ENCODE data around the gene VTCN1. TPM values are rescaled to one million over a fixed set of nuclear protein-coding genes. Genes with fewer than 3 reads are reported as not detected.
"Not testable (repeated sequence)": the region's sequence is repeated elsewhere in the genome, so short reads cannot be mapped to it uniquely, and the experiment has no call there.

VTCN1 gene, protein sequence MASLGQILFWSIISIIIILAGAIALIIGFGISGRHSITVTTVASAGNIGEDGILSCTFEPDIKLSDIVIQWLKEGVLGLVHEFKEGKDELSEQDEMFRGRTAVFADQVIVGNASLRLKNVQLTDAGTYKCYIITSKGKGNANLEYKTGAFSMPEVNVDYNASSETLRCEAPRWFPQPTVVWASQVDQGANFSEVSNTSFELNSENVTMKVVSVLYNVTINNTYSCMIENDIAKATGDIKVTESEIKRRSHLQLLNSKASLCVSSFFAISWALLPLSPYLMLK
- total RNA-seq = not detected

DNA sequence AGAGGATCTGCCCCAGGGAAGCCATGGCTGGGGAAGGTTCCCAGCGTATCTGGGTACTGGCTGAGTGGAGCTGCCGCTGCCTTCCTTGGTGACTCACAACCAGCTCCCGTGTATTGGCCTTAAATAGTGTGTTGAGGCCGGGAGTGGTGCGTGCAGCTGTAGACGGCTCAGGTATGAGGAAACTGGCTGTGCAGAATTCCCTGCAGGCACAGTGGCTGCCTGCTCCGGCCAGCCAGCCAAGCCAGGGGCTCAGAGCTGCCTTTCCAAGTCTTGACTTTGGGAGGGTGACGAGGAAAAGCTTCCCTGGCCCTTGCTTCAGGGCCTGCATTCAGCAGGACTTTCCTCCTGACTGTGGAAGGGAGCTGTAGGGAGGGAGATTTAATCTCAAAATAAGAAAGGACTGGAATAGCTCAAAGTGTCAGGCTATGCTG, at the start of gene VTCN1:
TSS of gene VTCN1 (minus strand) at position 97 of the 431 bp plus-strand sequence. CDS start at position 25, 72 bp downstream.
- H3K27ac ChIP-seq (ENCODE audit: low read depth, low read length) = no peak within 1 kb of the TSS
- peaks cover 0 to under 1% (median 0%) of the 10 kb centered on the region in 3 donors for H3K4me1 ChIP-seq (ENCODE audit: control insufficient read depth in 3 of 3, insufficient read depth in 3 of 3, low read length in 3 of 3)
- H3K36me3 ChIP-seq (ENCODE audit: control insufficient read depth in 3 of 3, insufficient read depth in 3 of 3, low read length in 3 of 3) = no peaks in the 10 kb centered on the region
- H3K27me3 ChIP-seq (ENCODE audit: control insufficient read depth in 3 of 3, insufficient read depth in 3 of 3, low read length in 3 of 3) = peaks cover 0 to 5% (median 3%) of the 10 kb centered on the region in 3 donors
- no peak within 1 kb of the TSS for H3K9ac ChIP-seq (ENCODE audit: low read depth in 1 of 3, low read length in 3 of 3)
- H3K9me3 ChIP-seq (ENCODE audit: control insufficient read depth in 3 of 3, low read length in 3 of 3) = no peaks in the 10 kb centered on the region
- H3K4me3 ChIP-seq (ENCODE audit: low read length in 3 of 3) = no peak within 1 kb of the TSS

DNA sequence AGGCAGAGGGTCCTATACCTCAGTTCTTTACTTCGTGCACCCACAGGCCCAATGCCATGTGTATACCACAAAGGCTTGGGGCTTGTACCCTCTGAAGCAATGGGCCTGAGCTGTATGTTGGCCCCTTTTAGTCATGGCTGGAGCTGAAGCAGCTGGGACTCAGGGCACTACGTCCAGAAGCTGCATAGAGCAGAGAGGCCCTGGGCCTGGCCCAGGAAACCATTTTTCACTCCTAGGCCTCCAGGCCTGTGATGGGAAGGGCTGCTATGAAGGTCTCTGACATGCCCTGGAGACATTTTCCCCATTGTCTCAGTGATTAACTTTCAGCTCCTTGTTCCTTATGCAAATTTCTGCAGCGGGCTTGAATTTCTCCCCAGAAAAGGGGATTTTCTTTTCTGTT, 48.1 kb upstream of the VTCN1 start:
- no peaks in the 10 kb centered on the region for H3K36me3 ChIP-seq (ENCODE audit: control insufficient read depth in 3 of 3, insufficient read depth in 3 of 3, low read length in 3 of 3)
- H3K9ac ChIP-seq (ENCODE audit: low read depth in 1 of 3, low read length in 3 of 3) = no peak overlapping the region
- no peaks in the 10 kb centered on the region for H3K27me3 ChIP-seq (ENCODE audit: control insufficient read depth in 3 of 3, insufficient read depth in 3 of 3, low read length in 3 of 3)
- no peaks in the 10 kb centered on the region for H3K9me3 ChIP-seq (ENCODE audit: control insufficient read depth in 3 of 3, low read length in 3 of 3)
- no peaks in the 10 kb centered on the region for H3K4me1 ChIP-seq (ENCODE audit: control insufficient read depth in 3 of 3, insufficient read depth in 3 of 3, low read length in 3 of 3)
- no peak overlapping the region for H3K27ac ChIP-seq (ENCODE audit: low read depth, low read length)
- H3K4me3 ChIP-seq (ENCODE audit: low read length in 3 of 3) = no peak overlapping the region

DNA sequence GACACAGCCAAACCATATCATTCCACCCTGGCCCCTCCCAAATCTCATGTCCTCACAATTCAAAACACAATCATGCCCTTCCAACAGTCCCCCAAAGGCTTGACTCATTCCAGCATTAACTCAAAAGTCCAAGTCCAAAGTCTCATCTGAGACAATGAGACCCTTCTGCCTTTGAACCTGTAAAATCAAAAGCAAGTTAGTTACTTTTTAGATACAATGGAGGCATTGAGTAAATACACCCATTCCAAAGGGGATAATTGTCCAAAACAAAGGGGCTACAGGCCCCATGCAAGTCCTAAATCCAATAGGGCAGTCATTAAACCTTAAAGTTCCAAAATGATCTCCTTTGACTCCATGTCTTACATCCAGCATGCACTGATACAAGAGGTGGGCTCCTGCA, 47.3 kb upstream of the VTCN1 start:
- not testable (repeated sequence) for H3K4me3 ChIP-seq (ENCODE audit: low read length in 3 of 3); H3K9me3 ChIP-seq (ENCODE audit: control insufficient read depth in 3 of 3, low read length in 3 of 3); H3K36me3 ChIP-seq (ENCODE audit: control insufficient read depth in 3 of 3, insufficient read depth in 3 of 3, low read length in 3 of 3); H3K27me3 ChIP-seq (ENCODE audit: control insufficient read depth in 3 of 3, insufficient read depth in 3 of 3, low read length in 3 of 3); H3K4me1 ChIP-seq (ENCODE audit: control insufficient read depth in 3 of 3, insufficient read depth in 3 of 3, low read length in 3 of 3); H3K27ac ChIP-seq (ENCODE audit: low read depth, low read length); H3K9ac ChIP-seq (ENCODE audit: low read depth in 1 of 3, low read length in 3 of 3)

DNA sequence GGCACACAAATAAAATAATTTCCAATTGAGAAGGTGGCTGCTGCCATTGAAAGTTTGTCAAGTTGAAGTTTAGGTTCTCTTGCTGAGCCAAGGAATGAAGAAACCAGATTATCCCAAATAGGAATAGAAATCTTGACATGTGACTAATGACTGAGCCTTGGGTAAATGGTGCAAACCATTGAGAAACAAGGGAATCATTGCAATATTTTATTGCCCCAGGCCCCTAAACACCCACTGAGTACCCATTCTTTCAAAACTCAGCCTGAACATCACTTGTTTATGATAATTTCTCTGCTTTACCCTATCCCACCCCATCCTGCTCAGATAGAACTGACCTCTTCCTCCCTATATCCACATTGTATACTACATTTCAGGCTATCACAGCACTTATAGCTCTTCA, 46.6 kb upstream of the VTCN1 start:
- Histone ChIP-seq H3K27ac (ENCODE audit: low read depth, low read length) (no peak overlapping the region), H3K27me3 (ENCODE audit: control insufficient read depth in 3 of 3, insufficient read depth in 3 of 3, low read length in 3 of 3) (no peaks in the 10 kb centered on the region), H3K4me1 (ENCODE audit: control insufficient read depth in 3 of 3, insufficient read depth in 3 of 3, low read length in 3 of 3) (no peaks in the 10 kb centered on the region), H3K9ac (ENCODE audit: low read depth in 1 of 3, low read length in 3 of 3) (no peak overlapping the region), H3K4me3 (ENCODE audit: low read length in 3 of 3) (no peak overlapping the region), H3K9me3 (ENCODE audit: control insufficient read depth in 3 of 3, low read length in 3 of 3) (no peaks in the 10 kb centered on the region), H3K36me3 (ENCODE audit: control insufficient read depth in 3 of 3, insufficient read depth in 3 of 3, low read length in 3 of 3) (no peaks in the 10 kb centered on the region)

DNA sequence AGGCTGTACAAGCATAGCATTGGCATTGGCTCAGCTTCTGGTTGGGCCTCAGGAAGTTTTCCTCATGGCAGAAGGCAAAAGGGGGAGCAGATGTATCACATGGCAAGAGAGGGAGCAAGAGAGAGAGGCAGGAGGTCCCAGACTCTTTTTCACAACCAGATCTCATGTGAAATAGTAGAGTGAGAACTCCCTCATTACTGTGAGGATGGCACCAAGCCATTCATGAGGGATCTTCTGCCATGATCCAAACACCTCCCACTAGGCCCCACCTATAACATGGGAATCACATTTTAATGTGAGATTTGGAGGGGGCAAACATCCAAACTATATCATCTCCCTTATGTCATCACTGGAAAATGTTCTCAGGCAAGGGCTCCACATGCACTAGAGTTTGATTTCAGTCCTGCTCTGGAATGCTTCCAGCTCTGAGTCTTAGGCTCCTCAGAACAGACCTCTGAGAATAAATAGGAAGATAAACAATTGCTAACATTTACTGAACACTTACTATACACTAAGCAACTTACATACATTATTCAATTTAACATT, 39.4 kb upstream of the VTCN1 start:
- no peaks in the 10 kb centered on the region for H3K9me3 ChIP-seq (ENCODE audit: control insufficient read depth in 3 of 3, low read length in 3 of 3)
- no peaks in the 10 kb centered on the region for H3K36me3 ChIP-seq (ENCODE audit: control insufficient read depth in 3 of 3, insufficient read depth in 3 of 3, low read length in 3 of 3)
- H3K27ac ChIP-seq (ENCODE audit: low read depth, low read length) = no peak overlapping the region
- no peak overlapping the region for H3K9ac ChIP-seq (ENCODE audit: low read depth in 1 of 3, low read length in 3 of 3)
- H3K27me3 ChIP-seq (ENCODE audit: control insufficient read depth in 3 of 3, insufficient read depth in 3 of 3, low read length in 3 of 3) = no peaks in the 10 kb centered on the region
- no peak overlapping the region for H3K4me3 ChIP-seq (ENCODE audit: low read length in 3 of 3)
- H3K4me1 ChIP-seq (ENCODE audit: control insufficient read depth in 3 of 3, insufficient read depth in 3 of 3, low read length in 3 of 3) = no peaks in the 10 kb centered on the region

DNA sequence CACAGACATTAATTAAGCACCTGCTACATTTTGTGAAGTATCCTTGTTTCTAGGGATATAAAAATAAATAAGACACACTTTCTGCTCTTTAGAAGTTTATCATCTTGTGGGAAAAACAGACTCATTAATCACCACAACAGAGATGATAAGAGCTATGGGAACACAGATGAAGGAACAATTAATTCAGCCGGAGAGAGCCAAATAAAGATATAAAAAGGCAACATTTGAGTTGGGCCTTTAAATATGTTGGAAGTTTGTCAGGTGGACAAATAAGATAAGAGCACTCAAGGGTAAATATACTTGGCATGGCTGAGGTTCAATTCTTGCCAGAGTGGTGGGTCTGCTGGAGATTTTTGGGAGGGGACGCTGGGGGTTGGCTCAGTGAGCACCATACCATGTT, 34.2 kb upstream of the VTCN1 start:
- no peak overlapping the region for H3K4me3 ChIP-seq (ENCODE audit: low read length in 3 of 3)
- no peak overlapping the region for H3K27ac ChIP-seq (ENCODE audit: low read depth, low read length)
- H3K9me3 ChIP-seq (ENCODE audit: control insufficient read depth in 3 of 3, low read length in 3 of 3) = no peaks in the 10 kb centered on the region
- H3K27me3 ChIP-seq (ENCODE audit: control insufficient read depth in 3 of 3, insufficient read depth in 3 of 3, low read length in 3 of 3) = no peaks in the 10 kb centered on the region
- no peak overlapping the region for H3K9ac ChIP-seq (ENCODE audit: low read depth in 1 of 3, low read length in 3 of 3)
- no peaks in the 10 kb centered on the region for H3K4me1 ChIP-seq (ENCODE audit: control insufficient read depth in 3 of 3, insufficient read depth in 3 of 3, low read length in 3 of 3)
- no peaks in the 10 kb centered on the region for H3K36me3 ChIP-seq (ENCODE audit: control insufficient read depth in 3 of 3, insufficient read depth in 3 of 3, low read length in 3 of 3)

DNA sequence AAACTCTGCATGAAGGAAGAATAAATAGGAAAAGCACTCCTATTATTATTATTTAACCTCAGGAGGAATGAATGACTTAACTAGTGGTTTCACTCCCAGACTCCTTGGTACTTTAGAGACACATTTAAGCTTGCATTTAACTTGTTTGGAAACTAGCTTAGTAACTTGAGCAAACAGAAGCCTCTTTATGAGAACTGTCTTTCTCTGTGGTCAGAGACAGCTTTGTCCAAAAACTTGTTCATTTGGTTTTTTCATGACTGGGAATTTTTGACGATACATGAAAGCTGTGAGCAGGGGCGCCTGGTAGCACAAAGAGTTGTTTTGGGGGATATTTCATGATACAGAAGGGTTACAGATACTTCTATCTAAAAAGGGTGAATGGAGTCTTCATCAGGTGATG, 33.6 kb upstream of the VTCN1 start:
- no peak overlapping the region for H3K27ac ChIP-seq (ENCODE audit: low read depth, low read length)
- no peak overlapping the region for H3K4me3 ChIP-seq (ENCODE audit: low read length in 3 of 3)
- no peaks in the 10 kb centered on the region for H3K9me3 ChIP-seq (ENCODE audit: control insufficient read depth in 3 of 3, low read length in 3 of 3)
- no peaks in the 10 kb centered on the region for H3K4me1 ChIP-seq (ENCODE audit: control insufficient read depth in 3 of 3, insufficient read depth in 3 of 3, low read length in 3 of 3)
- no peaks in the 10 kb centered on the region for H3K27me3 ChIP-seq (ENCODE audit: control insufficient read depth in 3 of 3, insufficient read depth in 3 of 3, low read length in 3 of 3)
- H3K36me3 ChIP-seq (ENCODE audit: control insufficient read depth in 3 of 3, insufficient read depth in 3 of 3, low read length in 3 of 3) = no peaks in the 10 kb centered on the region
- no peak overlapping the region for H3K9ac ChIP-seq (ENCODE audit: low read depth in 1 of 3, low read length in 3 of 3)

DNA sequence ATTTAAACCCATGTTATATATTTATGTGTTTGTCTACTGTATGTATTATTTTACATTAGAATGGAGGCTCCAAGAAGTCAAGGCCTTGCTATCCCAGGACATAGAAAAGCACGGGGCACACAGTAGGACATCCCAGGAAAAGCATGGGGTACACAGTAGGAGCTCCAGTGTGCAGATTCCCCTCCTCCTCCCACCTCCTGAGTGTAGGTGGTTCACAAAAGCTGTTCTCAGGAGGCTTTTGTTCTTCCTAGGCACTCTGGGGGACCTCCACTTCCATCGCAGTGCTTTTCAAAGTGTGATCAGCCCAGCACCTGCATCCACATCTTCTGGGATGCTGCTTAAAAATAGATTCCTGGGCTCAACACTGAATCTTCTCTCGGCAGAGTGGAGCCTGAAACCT, 30.8 kb upstream of the VTCN1 start:
- no peaks in the 10 kb centered on the region for H3K27me3 ChIP-seq (ENCODE audit: control insufficient read depth in 3 of 3, insufficient read depth in 3 of 3, low read length in 3 of 3)
- no peak overlapping the region for H3K27ac ChIP-seq (ENCODE audit: low read depth, low read length)
- no peaks in the 10 kb centered on the region for H3K4me1 ChIP-seq (ENCODE audit: control insufficient read depth in 3 of 3, insufficient read depth in 3 of 3, low read length in 3 of 3)
- no peak overlapping the region for H3K4me3 ChIP-seq (ENCODE audit: low read length in 3 of 3)
- no peak overlapping the region for H3K9ac ChIP-seq (ENCODE audit: low read depth in 1 of 3, low read length in 3 of 3)
- no peaks in the 10 kb centered on the region for H3K9me3 ChIP-seq (ENCODE audit: control insufficient read depth in 3 of 3, low read length in 3 of 3)
- no peaks in the 10 kb centered on the region for H3K36me3 ChIP-seq (ENCODE audit: control insufficient read depth in 3 of 3, insufficient read depth in 3 of 3, low read length in 3 of 3)

DNA sequence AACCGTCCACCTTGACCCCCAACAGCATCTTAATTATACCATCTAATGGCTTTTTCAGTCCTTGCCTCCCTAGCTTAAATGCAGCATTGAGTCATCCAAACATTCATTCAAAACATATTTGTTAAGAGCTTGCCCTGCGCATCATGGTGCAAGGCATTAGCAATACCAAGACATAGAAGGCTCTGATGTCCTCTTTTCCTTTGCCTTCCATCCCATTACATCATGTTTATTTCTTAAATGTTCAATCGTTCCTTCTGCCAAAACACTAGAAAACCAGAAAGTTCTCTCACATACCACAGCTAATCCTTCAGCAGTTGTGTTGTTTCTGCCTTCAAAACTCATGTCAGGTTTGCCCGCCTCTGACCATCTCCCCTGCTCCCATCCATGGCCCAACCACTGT, 29.8 kb upstream of the VTCN1 start:
- no peaks in the 10 kb centered on the region for H3K36me3 ChIP-seq (ENCODE audit: control insufficient read depth in 3 of 3, insufficient read depth in 3 of 3, low read length in 3 of 3)
- no peak overlapping the region for H3K9ac ChIP-seq (ENCODE audit: low read depth in 1 of 3, low read length in 3 of 3)
- no peaks in the 10 kb centered on the region for H3K9me3 ChIP-seq (ENCODE audit: control insufficient read depth in 3 of 3, low read length in 3 of 3)
- H3K4me3 ChIP-seq (ENCODE audit: low read length in 3 of 3) = no peak overlapping the region
- no peaks in the 10 kb centered on the region for H3K27me3 ChIP-seq (ENCODE audit: control insufficient read depth in 3 of 3, insufficient read depth in 3 of 3, low read length in 3 of 3)
- no peak overlapping the region for H3K27ac ChIP-seq (ENCODE audit: low read depth, low read length)
- H3K4me1 ChIP-seq (ENCODE audit: control insufficient read depth in 3 of 3, insufficient read depth in 3 of 3, low read length in 3 of 3) = no peaks in the 10 kb centered on the region

DNA sequence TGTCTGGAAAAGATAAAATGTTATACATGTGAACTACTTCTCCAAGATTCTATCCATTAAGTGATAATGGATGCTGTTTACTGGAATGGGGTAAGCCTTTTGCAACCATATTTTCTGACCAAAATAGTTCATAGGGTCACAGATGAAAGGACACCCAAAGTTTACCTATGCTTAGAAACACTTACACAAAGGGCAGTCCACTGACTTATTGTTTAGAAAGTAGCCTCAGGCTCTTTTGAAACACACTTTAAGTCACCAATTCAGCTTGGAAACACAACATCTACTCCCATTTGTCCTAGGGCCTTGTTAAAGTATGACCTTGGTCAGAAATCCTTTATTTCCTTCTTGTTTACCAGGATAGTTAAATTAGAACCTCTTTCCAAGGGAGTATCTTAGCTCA, 28.7 kb upstream of the VTCN1 start:
- no peak overlapping the region for H3K4me3 ChIP-seq (ENCODE audit: low read length in 3 of 3)
- no peaks in the 10 kb centered on the region for H3K36me3 ChIP-seq (ENCODE audit: control insufficient read depth in 3 of 3, insufficient read depth in 3 of 3, low read length in 3 of 3)
- H3K27ac ChIP-seq (ENCODE audit: low read depth, low read length) = no peak overlapping the region
- no peak overlapping the region for H3K9ac ChIP-seq (ENCODE audit: low read depth in 1 of 3, low read length in 3 of 3)
- no peaks in the 10 kb centered on the region for H3K9me3 ChIP-seq (ENCODE audit: control insufficient read depth in 3 of 3, low read length in 3 of 3)
- no peaks in the 10 kb centered on the region for H3K4me1 ChIP-seq (ENCODE audit: control insufficient read depth in 3 of 3, insufficient read depth in 3 of 3, low read length in 3 of 3)
- H3K27me3 ChIP-seq (ENCODE audit: control insufficient read depth in 3 of 3, insufficient read depth in 3 of 3, low read length in 3 of 3) = no peaks in the 10 kb centered on the region

All from skeletal muscle tissue (tissue), 4 donors.